Kidney epithelial cell (primary cell): ENCODE data around the gene LNX2. TPM values are rescaled to one million over a fixed set of nuclear protein-coding genes. Genes with fewer than 3 reads are reported as not detected.

ENCODE experiments used
- DNase-seq: peaks from one replicate; pipeline ENCODE4 v3.0.0-alpha.2; 2010; ENCODE audit warnings: low read depth
- H3K27me3 ChIP-seq: 2 replicates; pipeline ENCODE4 v1.6.0; 2011; ENCODE audit warnings: low read length; ENCODE audit not compliant: control insufficient read depth, insufficient read depth
- H3K36me3 ChIP-seq: 2 replicates; pipeline ENCODE4 v1.5.1; 2011; ENCODE audit warnings: low read length; ENCODE audit not compliant: control insufficient read depth, insufficient read depth
- H3K4me3 ChIP-seq: 2 replicates; pipeline ENCODE4 v1.5.1; 2011; ENCODE audit warnings: low read depth, mild to moderate bottlenecking, control low read depth, low read length
- CTCF ChIP-seq: IDR thresholded peaks from 2 replicates; pipeline ENCODE4 v1.5.1; 2011; ENCODE audit warnings: mild to moderate bottlenecking, moderate library complexity, low read length, control low read depth, inconsistent platforms; ENCODE audit not compliant: insufficient read depth, poor library complexity, severe bottlenecking
- total RNA-seq: library from RNA; depleted of rRNA; stranded (reverse); fragments of >200 nt; gene quantifications from 2 replicates; pipeline ENCODE4 v1.2.3, GENCODE V29; 2015

The LNX2 gene
- total RNA-seq, 1 donor from 2014 or later, result 11.4 TPM

GRCh38 chr13:27504868-27505194 lies 115.5 kb downstream of the LNX2 start:
- DNase-seq, result no peak
- H3K27me3 ChIP-seq, result peaks cover 4% of the 10 kb centered on the region
- H3K4me3 ChIP-seq, result no peak overlapping the region
- TF ChIP-seq CTCF, result no peak
- H3K36me3 ChIP-seq, result no peaks in the 10 kb centered on the region

- H3K36me3 ChIP-seq, result no peaks in the 10 kb centered on the region
- H3K27me3 ChIP-seq, result peaks cover 4% of the 10 kb centered on the region
- no peak overlapping the region for H3K4me3 ChIP-seq
- no peak for DNase-seq
- TF ChIP-seq CTCF, result no peak
Measured at GRCh38 chr13:27504128-27504867, 116.0 kb downstream of the LNX2 start.

- H3K27me3 ChIP-seq, result peaks cover 4% of the 10 kb centered on the region
- H3K36me3 ChIP-seq, result no peaks in the 10 kb centered on the region
- no peak for TF ChIP-seq CTCF
- no peak overlapping the region for H3K4me3 ChIP-seq
- DNase-seq, result no peak
Measured at GRCh38 chr13:27500806-27501534, 119.4 kb downstream of the LNX2 start.

- TF ChIP-seq CTCF, result no peak
- no peak for DNase-seq
- Histone ChIP-seq H3K36me3 (no peaks in the 10 kb centered on the region), H3K4me3 (no peak overlapping the region), H3K27me3 (no peaks in the 10 kb centered on the region)
Measured at GRCh38 chr13:27497563-27498230, 122.6 kb downstream of the LNX2 start.

GRCh38 chr13:27496536-27497273 lies 123.6 kb downstream of the LNX2 start:
- no peaks in the 10 kb centered on the region for H3K27me3 ChIP-seq
- no peak for TF ChIP-seq CTCF
- no peaks in the 10 kb centered on the region for H3K36me3 ChIP-seq
- H3K4me3 ChIP-seq, result no peak overlapping the region
- no peak for DNase-seq
